ENCODE results near the gene CAVIN1.
"Not testable (repeated sequence)": the region's sequence is repeated elsewhere in the genome, so short reads cannot be mapped to it uniquely, and the experiment has no call there.

Gene CAVIN1

GRCh38 chr17:42404326-42405055 is 18.6 kb downstream of the CAVIN1 start:
- no peak for DNase-seq

DNA sequence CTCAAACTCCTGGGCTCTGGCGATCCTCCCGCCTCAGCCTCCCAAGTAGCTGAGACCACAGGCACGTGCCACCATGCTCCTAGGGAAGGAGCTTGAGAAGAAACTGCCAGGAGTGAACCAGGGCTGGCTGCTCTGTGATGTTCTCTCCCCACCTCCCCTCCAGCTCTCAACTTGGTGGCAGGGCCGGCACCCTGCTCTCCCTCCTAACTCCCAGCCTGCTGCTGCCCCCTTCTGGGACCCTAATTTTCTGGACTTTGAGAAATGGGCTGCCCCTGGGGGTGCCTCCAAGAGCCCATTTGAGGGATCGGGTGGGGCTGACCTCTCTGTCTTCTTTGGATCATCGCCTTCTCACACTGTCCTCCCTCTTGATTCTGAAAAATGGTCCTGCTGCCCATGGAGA is 19.9 kb downstream of the CAVIN1 start:
- peak; percentile 40 to 41 for DNase-seq

DNA sequence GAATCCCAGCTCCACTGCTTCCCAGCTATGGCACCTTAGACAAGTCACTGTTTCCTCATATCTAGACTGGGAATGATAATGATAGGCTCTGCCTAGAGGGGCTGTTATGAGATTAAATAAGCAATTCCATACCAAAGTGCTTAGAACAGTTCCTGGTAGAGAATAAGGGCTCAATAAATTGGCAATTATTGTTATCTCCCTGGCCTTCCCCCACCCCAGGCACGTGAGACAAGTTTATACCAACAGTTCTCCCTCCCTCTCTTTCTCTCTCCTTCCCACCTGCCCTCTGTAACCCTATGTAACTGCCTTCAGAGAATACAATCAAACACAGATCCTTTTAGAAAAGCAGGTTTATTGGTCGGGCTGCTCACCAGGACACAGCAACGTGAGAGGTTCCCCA is 20.9 kb downstream of the CAVIN1 start:
- no peak for DNase-seq

GRCh38 chr17:42400844-42401375 is 22.1 kb downstream of the CAVIN1 start:
- DNase-seq: not testable (repeated sequence)

DNA sequence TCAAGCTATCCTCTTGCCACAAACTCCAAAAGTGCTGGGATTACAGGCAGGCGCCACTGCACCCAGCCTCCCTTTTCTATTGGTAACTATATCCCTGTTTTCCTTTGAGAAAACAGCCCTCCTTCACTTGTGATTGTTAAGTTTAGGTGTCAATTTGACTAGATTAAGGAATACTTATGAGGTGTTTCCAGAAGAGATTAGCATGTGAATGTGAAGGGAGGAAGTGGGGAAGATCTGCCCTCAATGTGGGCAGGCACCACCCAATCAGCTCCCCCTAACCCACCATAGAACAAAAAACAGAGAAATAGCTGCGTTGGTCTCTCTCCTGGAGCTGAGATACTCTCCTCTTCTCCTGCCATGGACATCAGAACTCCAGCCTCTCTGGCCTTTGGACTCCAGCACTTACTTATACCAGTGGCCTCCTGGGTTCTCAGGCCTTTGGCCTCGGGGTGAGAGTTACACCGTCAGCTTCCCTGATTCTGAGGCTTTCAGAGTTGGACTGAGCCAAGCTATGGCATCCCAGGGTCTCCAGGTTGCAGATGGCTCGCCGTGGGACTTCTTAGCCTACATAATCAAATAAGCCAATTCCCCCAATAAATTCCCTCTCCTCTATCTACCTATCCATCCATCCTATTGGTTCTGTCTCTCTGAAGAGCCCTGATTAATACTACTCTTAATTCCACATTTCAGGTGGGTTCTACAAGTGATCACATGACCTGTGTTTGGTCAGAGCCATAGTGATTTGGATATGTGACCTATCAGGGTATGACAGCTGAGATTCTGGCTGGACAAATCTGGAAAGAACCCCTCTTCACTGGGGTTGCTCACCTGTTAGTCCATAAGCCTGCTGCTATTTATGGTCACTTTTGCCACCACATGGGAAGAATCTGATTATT is 22.9 kb downstream of the CAVIN1 start:
- DNase-seq: no peak

GRCh38 chr17:42399121-42399520 is 23.9 kb downstream of the CAVIN1 start:
- no peak for DNase-seq

GRCh38 chr17:42395601-42396000 is 27.5 kb downstream of the CAVIN1 start:
- DNase-seq: not testable (repeated sequence)

- DNase-seq: no peak
Observed at GRCh38 chr17:42394838-42395237, 28.2 kb downstream of the CAVIN1 start.

DNA sequence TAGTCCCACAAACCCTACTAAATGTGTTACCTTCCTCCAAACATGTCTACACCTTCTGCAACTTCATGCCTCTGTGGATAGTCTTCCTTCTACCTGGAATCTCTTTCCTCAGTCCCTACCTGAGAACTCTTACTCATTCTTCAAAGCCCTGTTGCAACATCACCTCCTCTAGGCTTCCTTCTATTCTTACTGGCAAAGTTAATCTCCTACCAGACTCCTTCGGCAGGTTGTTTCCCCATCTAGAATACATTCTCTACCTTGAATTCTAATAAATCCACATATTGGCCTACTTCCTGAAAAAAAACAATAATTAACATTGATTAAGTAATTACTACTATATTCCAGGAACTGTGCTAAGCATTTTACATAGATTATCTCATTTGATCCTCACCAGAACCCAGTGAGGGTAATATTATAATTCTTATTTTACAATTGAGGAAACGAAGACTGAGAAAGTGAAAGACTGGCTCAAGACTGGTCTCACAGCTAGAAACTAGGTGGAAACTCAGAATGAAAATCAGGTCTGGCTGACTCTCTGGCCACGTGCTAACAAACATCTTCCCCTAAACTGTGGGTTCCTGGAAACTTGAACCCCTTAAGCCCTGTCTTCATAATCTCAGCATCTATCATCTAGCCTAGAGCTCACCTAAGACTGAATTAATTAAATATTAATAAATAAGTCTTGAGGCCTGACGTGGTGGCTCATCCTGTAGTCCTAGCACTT is 30.2 kb downstream of the CAVIN1 start:
- no peak for DNase-seq

- DNase-seq: not testable (repeated sequence)
Observed at GRCh38 chr17:42391439-42391838, 31.6 kb downstream of the CAVIN1 start.

DNA sequence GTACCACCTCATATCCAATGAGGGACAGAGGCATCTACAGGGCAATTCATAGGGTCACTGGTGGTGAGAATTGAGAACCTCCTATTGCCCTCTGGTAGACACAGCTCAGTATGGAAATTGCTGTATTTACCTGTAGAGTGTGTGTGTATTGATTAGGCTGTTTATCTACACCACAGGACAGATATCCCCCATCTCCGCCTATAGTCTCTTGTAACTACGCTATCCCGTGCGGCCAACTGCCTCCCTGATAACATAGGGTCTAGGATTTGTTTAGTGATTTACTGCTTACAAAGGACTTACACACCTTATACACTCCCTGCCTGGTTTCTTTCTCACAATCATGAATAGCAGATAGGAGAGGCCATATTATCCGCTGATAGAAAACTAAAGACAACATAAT is 33.2 kb downstream of the CAVIN1 start:
- DNase-seq: no peak

GRCh38 chr17:42389135-42389417 is 34.0 kb downstream of the CAVIN1 start:
- peak in 1 of 2 experiments; percentile 82 for DNase-seq

GRCh38 chr17:42388381-42389134 is 34.5 kb downstream of the CAVIN1 start, which contains the start of gene STAT3:
Gene STAT3, minus strand, starts transcription at chr17:42388442. Its CDS starts 39,926 bp downstream, at chr17:42348516.
- peak; percentile 100 for DNase-seq

GRCh38 chr17:42387661-42388380 is 35.2 kb downstream of the CAVIN1 start:
- DNase-seq: peak in 1 of 2 experiments; percentile 7

DNA sequence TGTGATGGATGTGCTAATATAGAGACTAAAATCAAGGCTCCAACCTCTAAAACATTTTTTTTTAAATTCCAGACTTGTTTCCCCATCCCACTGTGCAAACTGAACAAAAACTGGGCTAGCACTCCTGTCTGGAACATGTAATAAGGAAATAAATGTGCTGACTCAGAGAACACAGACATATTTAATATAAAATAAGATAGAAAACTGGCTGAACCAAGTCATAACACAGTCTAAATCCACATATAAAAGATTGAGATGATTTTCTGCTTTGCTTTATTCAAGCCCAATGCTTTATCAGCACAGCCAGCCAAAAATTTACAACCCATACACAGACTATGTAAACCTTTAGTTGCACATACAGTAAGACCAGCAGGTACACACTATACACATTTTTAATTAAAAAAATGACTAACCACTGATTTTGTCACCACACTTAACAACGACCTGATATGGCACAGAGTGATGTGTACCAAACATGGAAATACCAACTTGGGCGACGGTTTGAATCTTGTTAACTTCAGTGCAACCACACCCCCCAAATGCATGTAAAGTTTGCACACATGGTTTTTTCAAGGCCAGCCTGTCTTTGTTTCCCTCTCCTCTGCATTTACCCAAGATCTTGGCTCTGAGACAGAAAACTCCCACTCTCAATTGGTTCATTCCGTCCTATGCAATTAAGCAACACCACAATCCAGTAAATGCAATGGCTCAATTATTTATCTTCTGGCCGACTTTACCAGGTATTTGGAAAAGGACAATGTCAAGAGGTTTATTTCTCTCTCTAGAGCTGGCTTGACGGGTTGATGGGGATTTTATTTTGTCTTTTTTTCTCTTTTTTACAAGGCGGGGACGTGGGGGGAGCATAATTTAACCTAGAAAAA is 36.0 kb downstream of the CAVIN1 start:
- no peak for DNase-seq

DNA sequence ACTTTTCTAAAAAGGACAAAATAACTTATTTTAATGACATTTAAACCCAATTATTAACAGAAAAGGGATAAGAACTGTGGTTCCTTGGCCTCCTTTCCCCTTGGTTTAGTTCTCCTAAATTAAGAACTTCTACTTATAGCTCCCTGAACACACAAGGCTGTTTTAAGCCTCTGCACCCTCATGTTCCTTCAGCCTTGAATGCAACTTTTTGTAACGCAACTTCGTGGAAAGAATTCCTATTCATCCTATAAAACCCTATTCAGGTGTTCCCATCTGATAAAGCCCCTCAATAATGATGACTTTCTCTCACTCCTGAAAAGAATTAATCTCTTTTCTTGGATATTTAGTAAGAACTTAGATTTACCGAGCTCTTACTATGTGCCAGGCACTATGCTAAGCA is 41.2 kb downstream of the CAVIN1 start:
- DNase-seq: no peak

DNA sequence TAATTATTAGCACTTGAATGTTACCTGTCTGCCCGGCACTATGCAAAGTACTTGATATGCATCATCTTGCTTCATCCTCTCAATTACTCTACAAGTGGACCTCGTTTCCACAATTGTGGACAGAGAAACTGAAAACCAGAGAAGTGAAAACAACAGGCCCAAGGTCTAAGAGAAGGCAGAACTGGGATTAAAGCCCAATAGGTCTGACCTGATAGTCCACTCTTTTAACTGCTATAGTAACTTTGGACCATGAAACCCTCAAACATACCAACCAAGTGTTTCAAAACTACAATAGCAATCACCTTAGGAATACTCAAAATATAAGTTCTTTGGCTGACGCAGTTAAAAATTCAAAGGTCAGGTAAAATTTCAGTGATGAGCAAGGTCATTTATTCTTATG is 42.1 kb downstream of the CAVIN1 start:
- no peak for DNase-seq

DNA sequence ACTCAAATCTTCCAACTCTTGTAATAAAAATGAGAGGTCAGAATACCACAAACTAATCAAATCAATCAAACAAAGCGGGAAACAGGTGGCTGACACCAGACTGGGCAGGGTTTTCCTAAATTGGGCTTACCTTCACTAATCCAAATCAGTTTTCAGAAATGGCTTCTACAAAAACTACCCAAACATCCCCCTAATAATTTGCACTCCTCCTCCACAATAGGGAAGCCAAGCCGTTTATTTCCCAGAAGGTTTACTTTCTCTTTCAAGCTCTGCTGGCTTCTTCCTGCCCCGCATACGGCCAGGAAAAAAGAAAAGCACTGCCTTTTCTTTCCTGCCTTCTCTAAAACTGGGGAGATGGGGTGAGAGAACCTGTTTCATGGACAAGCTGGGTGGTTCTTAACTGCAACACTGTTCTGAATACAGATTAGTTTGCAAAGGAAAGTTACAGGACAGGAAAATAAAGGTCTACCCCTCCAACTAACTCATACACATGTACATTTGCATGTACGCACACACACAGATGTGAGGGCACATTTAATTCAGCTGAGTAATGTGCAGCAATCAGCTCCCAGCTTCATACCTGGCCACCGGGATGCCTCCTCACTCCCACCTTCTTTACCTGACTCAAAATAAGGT is 44.0 kb downstream of the CAVIN1 start:
- no peak for DNase-seq

DNA sequence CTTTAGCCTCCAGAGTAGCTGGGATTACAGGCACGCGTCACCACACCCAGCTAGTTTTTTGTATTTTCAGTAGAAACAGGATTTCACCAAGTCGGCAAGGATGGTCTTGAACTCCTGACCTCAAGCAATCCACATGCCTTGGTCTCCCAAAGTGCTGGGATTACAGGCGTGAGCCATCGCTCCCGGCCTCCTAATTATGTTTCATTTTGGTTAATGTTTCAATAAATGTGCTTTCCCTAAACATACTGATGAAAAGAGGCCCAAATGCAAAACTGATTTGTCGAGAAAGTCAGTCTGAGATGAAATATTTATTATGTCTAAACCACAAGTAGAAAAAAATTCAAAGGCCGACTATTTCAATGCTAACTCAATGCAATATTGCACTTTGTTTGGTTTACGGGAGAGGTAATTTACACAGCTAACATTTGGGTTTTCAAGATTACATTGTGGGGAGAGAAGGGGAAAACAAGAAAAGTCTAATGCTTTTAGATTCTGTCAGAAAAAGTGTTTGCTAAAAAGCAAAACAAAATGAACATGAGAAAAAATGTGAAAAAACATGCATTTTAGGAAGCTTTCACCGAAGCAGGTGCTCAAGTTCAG is 44.6 kb downstream of the CAVIN1 start:
- no peak for DNase-seq

DNA sequence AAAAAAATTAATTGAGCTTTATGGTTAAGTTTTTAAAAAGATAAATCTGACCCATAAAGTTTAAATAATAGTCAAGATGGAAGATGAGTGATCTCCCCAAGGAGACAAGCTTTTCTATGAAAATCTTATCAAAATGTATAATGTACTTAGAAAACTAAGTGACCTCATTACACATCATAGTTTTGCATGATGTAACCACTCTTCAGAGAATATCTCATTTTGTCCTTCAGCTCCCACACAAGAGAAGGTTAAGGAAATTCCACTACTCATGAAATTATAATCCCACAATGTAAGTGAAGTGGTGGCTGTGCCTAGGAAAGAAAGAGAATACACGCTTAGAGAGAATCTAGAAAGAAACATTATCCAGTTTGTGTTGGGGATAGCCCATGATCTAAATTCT is 49.2 kb downstream of the CAVIN1 start:
- DNase-seq: no peak
